BLaER1 (cell line): ENCODE measurements around the gene EME1.
"Not testable (repeated sequence)": the region's sequence is repeated elsewhere in the genome, so short reads cannot be mapped to it uniquely, and the experiment has no call there.

Experiments used
- H3K27ac ChIP-seq: shearing (Covaris generic); formaldehyde crosslinking; 2 replicates; pipeline ENCODE4 v1.8.1; 2022
- H3K27me3 ChIP-seq: shearing (Covaris generic); formaldehyde crosslinking; 2 replicates; pipeline ENCODE4 v1.8.1; 2022
- H3K36me3 ChIP-seq: shearing (Covaris generic); formaldehyde crosslinking; 2 replicates; pipeline ENCODE4 v1.8.1; 2022
- H3K4me1 ChIP-seq: shearing (Covaris generic); formaldehyde crosslinking; 2 replicates; pipeline ENCODE4 v1.8.1; 2022
- H3K4me2 ChIP-seq: shearing (Covaris generic); formaldehyde crosslinking; 2 replicates; pipeline ENCODE4 v1.8.1; 2022
- H3K4me3 ChIP-seq: shearing (Covaris generic); formaldehyde crosslinking; 2 replicates; pipeline ENCODE4 v1.8.1; 2022
- H3K9ac ChIP-seq: shearing (Covaris generic); formaldehyde crosslinking; 2 replicates; pipeline ENCODE4 v1.8.1; 2022
- H3K9me3 ChIP-seq: shearing (Covaris generic); formaldehyde crosslinking; 2 replicates; pipeline ENCODE4 v1.8.1; 2022
- H4K20me1 ChIP-seq: shearing (Covaris generic); formaldehyde crosslinking; 2 replicates; pipeline ENCODE4 v1.8.1; 2022
- Cebpa-rat ChIP-seq: shearing (Covaris generic); IDR thresholded peaks from 2 replicates; pipeline ENCODE4 v1.8.1; 2022

The EME1 gene

DNA sequence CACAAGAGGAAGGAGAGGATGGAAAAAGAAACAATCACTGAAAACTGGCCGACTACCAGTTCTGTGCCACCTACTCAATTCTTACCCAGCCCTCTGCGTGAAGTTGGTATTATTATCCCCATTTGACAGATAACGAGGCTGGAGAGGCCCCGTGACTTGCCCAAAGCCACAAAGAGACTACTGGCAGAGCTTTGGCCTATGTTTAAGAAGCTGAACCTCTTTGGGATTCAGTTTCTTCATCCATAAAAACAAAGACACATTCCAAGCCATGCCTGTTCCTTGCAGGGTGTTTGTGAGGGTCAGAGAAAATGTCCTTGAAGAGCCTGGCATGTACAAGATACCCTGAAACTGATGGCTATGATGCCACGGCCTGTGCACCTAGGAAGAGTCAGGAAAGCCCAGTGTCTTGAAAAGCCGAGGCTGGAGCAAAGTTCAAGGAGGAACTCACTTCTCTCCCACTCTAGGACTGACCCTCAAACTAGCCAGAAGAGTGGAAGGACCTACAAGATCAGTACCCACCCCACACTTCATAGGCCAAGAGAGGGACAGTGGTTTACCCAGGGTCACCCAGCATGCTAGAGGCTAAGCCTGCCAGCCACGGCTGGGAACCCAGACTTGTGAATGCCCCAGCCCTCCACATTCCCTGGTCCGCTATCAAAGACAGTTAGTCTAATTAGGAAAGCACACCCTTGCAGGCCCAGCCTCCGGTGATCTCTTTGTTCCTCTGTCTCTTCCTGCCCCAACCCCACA lies 51.4 kb downstream of the EME1 start:
- H3K27ac ChIP-seq, result peak overlapping the region; percentile 85
- no peaks in the 10 kb centered on the region for H3K27me3 ChIP-seq
- no peaks in the 10 kb centered on the region for H4K20me1 ChIP-seq
- peaks cover 12% of the 10 kb centered on the region for H3K9me3 ChIP-seq
- peaks cover 67% of the 10 kb centered on the region for H3K4me1 ChIP-seq
- peak overlapping the region; percentile 99 for H3K4me2 ChIP-seq
- no peak overlapping the region; the same call in 1 of the 2 replicates for H3K4me3 ChIP-seq
- no peak for TF ChIP-seq Cebpa-rat
- no peak overlapping the region; the same call in 1 of the 2 replicates for H3K9ac ChIP-seq
- no peaks in the 10 kb centered on the region for H3K36me3 ChIP-seq

DNA sequence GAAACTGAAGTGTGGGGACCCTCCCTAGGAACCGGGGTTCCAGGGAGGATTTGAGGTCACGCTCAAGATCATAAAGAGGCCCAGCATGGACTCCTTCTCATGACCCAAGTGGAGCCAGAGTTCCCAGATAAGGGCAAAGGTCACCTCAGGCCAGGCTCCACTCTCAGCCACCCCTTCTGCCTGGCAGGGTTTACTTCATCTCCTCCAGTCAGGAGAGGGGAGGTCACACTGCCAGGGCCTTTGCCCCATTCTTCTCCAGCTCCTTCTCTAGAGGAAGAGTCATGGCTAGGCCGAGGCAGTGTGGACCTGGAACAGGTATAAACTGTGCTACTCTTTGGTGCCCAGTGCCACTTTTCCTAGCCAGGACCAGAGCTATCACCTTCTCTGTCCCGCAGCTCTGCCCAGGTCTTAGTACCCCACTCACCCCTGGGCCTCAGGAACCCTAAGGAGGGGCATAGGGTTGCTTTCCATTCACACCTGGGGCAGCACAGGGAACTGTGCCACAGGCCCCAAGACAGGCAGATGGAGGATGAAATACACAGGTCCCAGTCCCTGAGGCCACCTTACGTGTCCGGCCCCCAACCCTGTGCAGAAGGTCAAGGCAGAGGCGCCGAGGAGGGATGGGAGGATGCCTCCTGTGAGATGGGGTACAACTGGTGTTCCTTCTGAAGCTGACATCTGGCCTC lies 52.1 kb downstream of the EME1 start:
- Histone ChIP-seq H3K36me3 (no peaks in the 10 kb centered on the region), H3K9ac (peak overlapping the region; percentile 79), H3K4me1 (peaks cover 67% of the 10 kb centered on the region), H3K4me2 (peak overlapping the region; percentile 99), H3K27ac (peak overlapping the region; percentile 85), H4K20me1 (no peaks in the 10 kb centered on the region), H3K27me3 (no peaks in the 10 kb centered on the region), H3K4me3 (peak overlapping the region; percentile 73), H3K9me3 (peaks cover 5% of the 10 kb centered on the region; the same call in 1 of the 2 replicates)
- TF ChIP-seq Cebpa-rat, result no peak

DNA sequence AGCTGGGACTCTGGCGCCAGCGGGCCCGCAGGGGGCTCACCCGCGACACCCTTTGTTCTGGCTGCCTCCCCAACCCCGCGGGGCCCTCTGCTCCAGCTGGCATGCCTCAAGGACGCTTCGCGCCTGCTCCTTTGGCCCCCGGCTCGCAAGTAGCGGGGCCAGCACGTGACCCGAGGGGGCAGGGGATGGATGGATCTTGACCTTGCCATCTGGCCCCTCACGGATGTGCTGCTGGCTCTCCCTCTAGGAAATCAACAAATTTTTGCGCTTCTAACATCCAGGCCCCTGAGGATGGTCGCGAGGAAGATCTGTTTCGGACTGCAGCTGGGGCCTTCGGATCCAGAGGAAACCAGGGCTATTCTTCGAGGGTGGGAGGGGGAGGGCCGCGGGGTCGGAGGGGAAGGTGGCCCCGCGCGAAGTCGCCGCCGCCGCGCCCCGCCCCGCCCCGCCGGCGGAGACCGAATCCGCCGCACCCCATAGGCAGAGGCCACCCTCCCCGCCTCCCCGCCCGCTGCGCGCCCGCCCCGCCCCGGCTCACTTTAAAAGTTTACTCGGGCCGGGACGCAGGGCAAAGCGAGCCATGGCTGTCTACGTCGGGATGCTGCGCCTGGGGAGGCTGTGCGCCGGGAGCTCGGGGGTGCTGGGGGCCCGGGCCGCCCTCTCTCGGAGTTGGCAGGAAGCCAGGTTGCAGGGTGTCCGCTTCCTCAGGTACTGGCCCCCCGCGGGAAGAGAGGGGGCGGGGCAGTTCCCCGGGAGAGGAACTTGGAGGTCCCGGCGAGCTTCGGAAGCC lies 52.8 kb downstream of the EME1 start, which contains the start of gene ACSF2:
Gene ACSF2, plus strand, starts transcription at position 537 of the 790 bp plus-strand sequence. Its CDS starts 44 bp downstream, at position 581.
- Histone ChIP-seq H4K20me1 (no peaks in the 10 kb centered on the region), H3K27ac (peak within 1 kb of the TSS; percentile 85), H3K4me3 (peak within 1 kb of the TSS; percentile 73), H3K36me3 (no peaks in the 10 kb centered on the region), H3K9ac (peak within 1 kb of the TSS; percentile 79), H3K9me3 (no peaks in the 10 kb centered on the region), H3K4me1 (peaks cover 60% of the 10 kb centered on the region), H3K27me3 (no peaks in the 10 kb centered on the region), H3K4me2 (peak within 1 kb of the TSS; percentile 99)
- TF ChIP-seq Cebpa-rat, result no peak

DNA sequence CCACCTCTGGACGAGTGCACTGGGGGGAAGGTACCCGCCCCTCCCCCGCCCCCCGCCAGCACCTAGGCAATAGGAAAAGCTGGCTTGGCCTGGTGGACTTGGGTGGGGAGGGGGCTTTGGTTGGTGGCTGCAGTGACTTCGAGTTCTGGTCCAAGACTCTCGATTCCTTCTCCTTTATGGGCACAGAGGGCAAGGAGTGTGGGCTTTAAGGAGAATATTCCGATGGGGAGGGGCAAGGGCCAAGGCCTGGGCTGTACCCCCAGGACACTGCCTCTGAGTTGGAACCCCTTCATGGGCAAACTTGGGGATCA lies 53.4 kb downstream of the EME1 start:
- Histone ChIP-seq H3K36me3 (no peaks in the 10 kb centered on the region), H3K27me3 (no peaks in the 10 kb centered on the region), H3K27ac (peak overlapping the region; percentile 85; the same call in 1 of the 2 replicates), H4K20me1 (no peaks in the 10 kb centered on the region), H3K9ac (peak overlapping the region; percentile 79), H3K4me1 (peaks cover 55% of the 10 kb centered on the region), H3K9me3 (no peaks in the 10 kb centered on the region), H3K4me3 (peak overlapping the region; percentile 73), H3K4me2 (peak overlapping the region; percentile 99)
- no peak for TF ChIP-seq Cebpa-rat

DNA sequence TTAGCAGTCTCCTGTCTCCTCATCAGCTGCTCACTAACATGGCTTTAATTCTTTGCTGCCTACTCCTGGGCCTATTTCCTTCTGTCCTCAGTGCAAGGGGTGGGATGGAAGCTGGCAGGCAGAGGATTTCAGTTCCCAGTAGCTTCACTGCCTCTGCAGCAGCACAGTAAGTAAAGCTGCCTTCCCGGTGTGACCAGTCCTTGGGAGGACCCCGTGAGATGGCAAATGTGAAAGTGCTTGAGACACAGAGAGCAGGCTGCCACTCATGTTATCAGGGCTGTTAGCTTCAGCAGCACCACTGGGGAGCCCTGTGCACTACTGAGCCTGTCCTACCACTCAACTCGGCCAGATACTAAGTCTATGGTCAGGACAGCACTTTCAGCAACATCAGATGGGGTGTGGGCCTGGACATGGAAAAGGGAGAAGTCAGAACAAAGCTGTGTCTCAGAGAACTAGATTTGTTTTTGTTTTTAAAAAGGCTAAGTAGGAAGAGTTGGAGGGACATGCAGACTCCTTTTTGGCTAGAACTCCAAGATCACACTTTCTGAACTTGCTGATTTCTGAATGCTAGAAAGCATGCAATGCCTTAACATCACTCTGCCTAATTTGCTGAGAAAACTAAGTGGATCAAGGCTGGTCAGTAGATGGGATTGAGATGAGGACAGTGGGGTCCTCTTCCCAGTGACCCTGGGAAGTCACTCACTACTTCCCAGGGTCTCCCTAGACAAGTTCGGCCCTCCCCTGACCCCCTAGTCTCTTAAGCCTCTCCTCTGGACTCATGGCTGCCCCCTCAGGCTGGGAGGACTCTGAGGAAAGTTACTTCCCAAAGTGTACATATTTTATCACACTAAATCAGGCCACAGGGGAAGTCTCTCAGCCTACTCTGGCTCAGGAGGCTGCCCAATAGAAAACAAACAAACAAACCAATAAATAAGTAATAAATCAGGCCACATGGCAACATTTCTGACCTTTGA lies 54.1 kb downstream of the EME1 start:
- Histone ChIP-seq H3K27ac (peak overlapping the region; percentile 62), H4K20me1 (no peaks in the 10 kb centered on the region), H3K9ac (peak overlapping the region; percentile 79), H3K9me3 (no peaks in the 10 kb centered on the region), H3K27me3 (no peaks in the 10 kb centered on the region), H3K4me2 (peak overlapping the region; percentile 99), H3K36me3 (no peaks in the 10 kb centered on the region), H3K4me3 (peak overlapping the region; percentile 73), H3K4me1 (peaks cover 50% of the 10 kb centered on the region)
- TF ChIP-seq Cebpa-rat, result no peak

DNA sequence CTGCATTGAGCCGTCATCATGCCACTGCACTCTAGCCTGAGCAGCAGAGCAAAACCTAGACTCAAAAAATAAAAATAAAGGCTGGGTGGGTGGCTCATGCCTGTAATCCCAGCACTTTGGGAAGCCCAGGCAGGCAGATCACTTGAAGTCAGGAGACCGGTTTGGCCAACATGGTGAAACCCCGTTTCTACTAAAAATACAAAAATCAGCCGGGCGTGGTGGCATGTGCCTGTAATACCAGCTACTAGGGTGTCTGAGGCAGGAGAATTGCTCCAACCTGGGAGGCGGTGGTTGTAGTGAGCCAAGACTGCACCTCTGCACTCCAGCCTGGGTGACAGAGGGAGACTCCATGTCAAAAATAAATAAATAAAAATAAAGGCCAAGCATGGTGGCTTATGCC lies 55.1 kb downstream of the EME1 start:
- not testable (repeated sequence) for H4K20me1 ChIP-seq, H3K27me3 ChIP-seq, H3K9me3 ChIP-seq, H3K9ac ChIP-seq, H3K27ac ChIP-seq, H3K4me3 ChIP-seq, H3K36me3 ChIP-seq
- Histone ChIP-seq H3K4me2 (peak overlapping the region; percentile 99), H3K4me1 (peaks cover 46% of the 10 kb centered on the region)

DNA sequence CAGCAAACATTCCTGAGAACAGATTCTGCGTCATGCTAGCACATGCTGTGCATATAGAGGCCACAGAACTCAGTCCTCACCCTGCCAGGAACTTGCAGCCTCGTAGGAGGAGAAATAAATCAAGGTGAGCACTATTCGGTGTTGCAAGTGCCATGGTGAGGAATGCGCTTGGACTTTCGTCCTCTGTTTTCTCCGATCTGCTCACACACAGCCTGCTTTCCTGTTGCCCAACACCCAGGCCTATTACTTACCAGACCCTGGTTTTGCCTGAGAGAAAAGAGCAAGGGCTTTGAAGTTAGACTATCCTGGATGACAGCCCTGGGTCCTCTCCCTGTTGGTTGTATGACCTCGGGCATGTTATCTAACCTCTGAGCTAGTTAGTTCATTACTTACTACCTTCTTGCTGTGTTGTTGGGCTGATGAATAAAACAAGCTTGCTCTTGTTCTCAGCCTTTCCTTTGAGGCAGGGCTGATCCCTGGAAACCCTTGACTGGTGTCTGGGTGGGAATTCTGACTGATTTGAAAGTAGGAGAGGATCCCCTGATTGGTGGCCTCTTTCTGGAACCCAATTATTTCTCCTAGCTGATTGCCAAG lies 55.9 kb downstream of the EME1 start:
- Histone ChIP-seq H3K9me3 (no peaks in the 10 kb centered on the region), H4K20me1 (0 out of 2 replicates have a peak, but pooled peaks cover 6% of the 10 kb centered on the region), H3K27ac (no peak overlapping the region), H3K4me1 (peaks cover 39% of the 10 kb centered on the region), H3K9ac (no peak overlapping the region), H3K4me2 (no peak overlapping the region), H3K36me3 (no peaks in the 10 kb centered on the region), H3K27me3 (no peaks in the 10 kb centered on the region), H3K4me3 (no peak overlapping the region)
- TF ChIP-seq Cebpa-rat, result no peak

DNA sequence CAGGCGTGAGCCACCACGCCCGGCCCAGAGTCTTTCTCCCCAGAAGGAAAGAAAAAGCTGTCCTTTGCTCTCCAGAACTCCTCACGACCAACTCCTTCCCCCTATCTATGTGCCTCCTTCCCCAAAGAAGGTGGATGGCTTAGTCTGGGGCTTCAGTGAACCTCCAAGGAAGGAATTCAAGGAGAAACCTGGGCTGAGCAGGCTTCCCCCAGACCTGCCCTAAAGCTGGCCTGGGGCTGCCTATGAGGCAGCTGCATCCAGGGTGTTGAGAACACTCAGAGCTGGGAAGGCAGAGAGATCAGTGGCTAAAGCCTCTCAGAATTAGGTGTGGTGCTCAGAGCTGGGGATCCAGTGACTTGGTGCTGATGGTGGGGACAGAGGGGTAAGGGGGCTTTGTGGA lies 56.8 kb downstream of the EME1 start:
- no peaks in the 10 kb centered on the region for H3K9me3 ChIP-seq
- no peak overlapping the region for H3K9ac ChIP-seq
- H3K36me3 ChIP-seq, result no peaks in the 10 kb centered on the region
- 0 out of 2 replicates have a peak, but pooled peaks cover 6% of the 10 kb centered on the region for H4K20me1 ChIP-seq
- no peak overlapping the region for H3K4me3 ChIP-seq
- no peak overlapping the region for H3K27ac ChIP-seq
- H3K4me2 ChIP-seq, result no peak overlapping the region
- no peaks in the 10 kb centered on the region for H3K27me3 ChIP-seq
- peaks cover 31% of the 10 kb centered on the region for H3K4me1 ChIP-seq
- TF ChIP-seq Cebpa-rat, result no peak
